ENCODE results near the gene SLC25A11. TPM values are rescaled to one million over a fixed set of nuclear protein-coding genes. Genes with fewer than 3 reads are reported as not detected.

SLC25A11 gene
- total and polyA plus RNA-seq, 8 donors = 38.4 to 70.5 (median 47.6) TPM

GRCh38 chr17:4948166-4948930, 8.5 kb upstream of the SLC25A11 start, which contains the start of gene PFN1:
Gene PFN1 (minus strand): TSS chr17:4948530. CDS start chr17:4948394, 136 bp downstream.
- H3K36me3 ChIP-seq = peaks cover 0 to 40% of the 10 kb centered on the region in 2 donors
- H3K4me3 ChIP-seq = peak within 1 kb of the TSS; percentile 87 to 100
- intact Hi-C loops (cut with DNase I) = no loop called here
- H3K27ac ChIP-seq = peak within 1 kb of the TSS; percentile 99 to 100
- H3K27me3 ChIP-seq = no peaks in the 10 kb centered on the region
- DNase-seq = peak; percentile 93 to 94 (median 94)
- peak; percentile 79 for ATAC-seq
- TF ChIP-seq CTCF (IDR thresholded peaks at IDR 0.05) = no peak
- H3K9me3 ChIP-seq = no peaks in the 10 kb centered on the region
- peaks cover 21 to 57% of the 10 kb centered on the region in 2 donors for H3K4me1 ChIP-seq

- intact Hi-C loops (cut with DNase I) = no loop called here
- no peak for TF ChIP-seq CTCF (IDR thresholded peaks at IDR 0.05)
- no peaks in the 10 kb centered on the region for H3K9me3 ChIP-seq
- ATAC-seq (peak; percentile 35), DNase-seq (peak; percentile 49 to 93 (median 67))
- H3K36me3 ChIP-seq = peaks cover 0 to 48% of the 10 kb centered on the region in 2 donors
- peaks cover 21 to 65% of the 10 kb centered on the region in 2 donors for H3K4me1 ChIP-seq
- peak overlapping the region; percentile 99 to 100 for H3K27ac ChIP-seq
- peak overlapping the region; percentile 87 to 100 for H3K4me3 ChIP-seq
- H3K27me3 ChIP-seq = no peaks in the 10 kb centered on the region
These were observed 7.7 kb upstream of the SLC25A11 start for GRCh38 chr17:4947411-4948165.

- DNase-seq (peak in 1 of 4 donors; percentile 61), ATAC-seq (no peak)
- peak overlapping the region; percentile 99 to 100 for H3K27ac ChIP-seq
- intact Hi-C loops (cut with DNase I) = no loop called here
- H3K4me1 ChIP-seq = peaks cover 21 to 71% of the 10 kb centered on the region in 2 donors
- H3K27me3 ChIP-seq = no peaks in the 10 kb centered on the region
- H3K36me3 ChIP-seq = peaks cover 0 to 53% of the 10 kb centered on the region in 2 donors
- H3K9me3 ChIP-seq = no peaks in the 10 kb centered on the region
- TF ChIP-seq CTCF (IDR thresholded peaks at IDR 0.05) = no peak
- H3K4me3 ChIP-seq = peak overlapping the region; percentile 87 to 100
These were observed 7.2 kb upstream of the SLC25A11 start for GRCh38 chr17:4947010-4947410.

- intact Hi-C loops (cut with DNase I) = no loop called here
- Histone ChIP-seq H3K9me3 (no peaks in the 10 kb centered on the region), H3K36me3 (peaks cover 0 to 53% of the 10 kb centered on the region in 2 donors), H3K27ac (peak overlapping the region; percentile 99 to 100), H3K27me3 (no peaks in the 10 kb centered on the region), H3K4me1 (peaks cover 24 to 71% of the 10 kb centered on the region in 2 donors), H3K4me3 (peak overlapping the region; percentile 87 to 100)
- peak in 1 of 4 donors; percentile 7 for DNase-seq
- no peak for TF ChIP-seq CTCF (IDR thresholded peaks at IDR 0.05)
- ATAC-seq = no peak
These were observed 6.6 kb upstream of the SLC25A11 start for GRCh38 chr17:4946312-4946976.
